PC-9 (cell line): Measurements from ENCODE around the gene KLC3. TPM values are rescaled to one million over a fixed set of nuclear protein-coding genes. Genes with fewer than 3 reads are reported as not detected.

ENCODE experiments used
- BruUV-seq: library from RNA; stranded (reverse); fragments of 400-500 nt; replicated peaks from 2 replicates; lab custom pipeline; 2021; lab: Mats Ljungman, UMichigan
- CTCF ChIA-PET: fragments of 300-600 bp; sonication (Branson Sonifier 250); formaldehyde crosslinking; loops from one replicate; lab custom pipeline; 2022; ENCODE audit warnings: antibody characterized with exemption; lab: Charles Lee
- POLR2A ChIA-PET: fragments of 300-600 bp; sonication (Branson Sonifier 250); formaldehyde crosslinking; loops from one replicate; lab custom pipeline; 2022; ENCODE audit warnings: antibody characterized with exemption; ENCODE audit not compliant: unreplicated experiment; lab: Charles Lee
- DNase-seq, 2 experiments: peaks; one replicate each; pipeline versions ENCODE4 v3.0.0 to v3.0.0-alpha.2; 2015 to 2022; ENCODE audit warnings: mixed read lengths in 1 of 2
- H2AFZ ChIP-seq: fragments of 200-600 bp; sonication (generic); 2 replicates; pipeline ENCODE4 v1.8.1; 2017; ENCODE audit warnings: antibody characterized with exemption
- H3F3A ChIP-seq: fragments of 200-600 bp; sonication (generic); 2 replicates; pipeline ENCODE4 v1.8.1; 2017; ENCODE audit warnings: antibody characterized with exemption, mild to moderate bottlenecking, low read depth; ENCODE audit not compliant: insufficient read depth
- H3K27ac ChIP-seq: fragments of 200-600 bp; sonication (generic); 2 replicates; pipeline ENCODE4 v1.6.1; 2016; ENCODE audit warnings: mixed run types
- H3K27me3 ChIP-seq: fragments of 200-600 bp; sonication (generic); 2 replicates; pipeline ENCODE4 v1.6.1; 2016; ENCODE audit warnings: low read depth, mixed run types; ENCODE audit not compliant: insufficient read depth
- H3K36me3 ChIP-seq: fragments of 200-600 bp; sonication (generic); 2 replicates; pipeline ENCODE4 v1.6.1; 2016; ENCODE audit warnings: low read depth, mixed run types
- H3K4me1 ChIP-seq: fragments of 200-600 bp; sonication (generic); replicated peaks from 2 replicates; pipeline ENCODE4 v1.6.1; 2016; ENCODE audit warnings: mixed run types; ENCODE audit not compliant: insufficient read depth
- H3K4me2 ChIP-seq: fragments of 200-600 bp; sonication (generic); 2 replicates; pipeline ENCODE4 v1.6.1; 2017; ENCODE audit warnings: mixed run types
- H3K4me3 ChIP-seq: fragments of 200-600 bp; sonication (generic); 2 replicates; pipeline ENCODE4 v1.6.1; 2016; ENCODE audit warnings: mixed run types
- H3K79me2 ChIP-seq: fragments of 200-600 bp; sonication (generic); 2 replicates; pipeline ENCODE4 v1.6.1; 2017; ENCODE audit warnings: low read depth, mixed run types
- H3K9me2 ChIP-seq: fragments of 200-600 bp; sonication (generic); 2 replicates; pipeline ENCODE4 v1.8.1; 2017; ENCODE audit warnings: mild to moderate bottlenecking; ENCODE audit not compliant: insufficient read depth
- H3K9me3 ChIP-seq: fragments of 200-600 bp; sonication (generic); 2 replicates; pipeline ENCODE4 v1.8.1; 2016; ENCODE audit warnings: low read depth; ENCODE audit not compliant: insufficient read depth
- H4K20me1 ChIP-seq: fragments of 200-600 bp; sonication (generic); 2 replicates; pipeline ENCODE4 v1.8.1; 2017; ENCODE audit not compliant: insufficient read depth
- CTCF ChIP-seq: fragments of 200-600 bp; sonication (generic); conservative IDR thresholded peaks from 2 replicates; pipeline ENCODE4 v1.6.1; 2017; ENCODE audit warnings: mixed run types, antibody characterized with exemption, mild to moderate bottlenecking, moderate library complexity
- EZH2 ChIP-seq: fragments of 200-600 bp; sonication (generic); IDR thresholded peaks from 2 replicates; pipeline ENCODE4 v1.8.0; 2017; ENCODE audit warnings: antibody characterized with exemption, low read depth
- intact Hi-C: fragments of 100-400 bp; cut with micrococcal nuclease; formaldehyde crosslinking; loops from one replicate; pipeline ENCODE4 v1.10.0; 2022; ENCODE audit not compliant: unreplicated experiment
- total RNA-seq: library from RNA; stranded (reverse); gene quantifications from 2 replicates; pipeline ENCODE4 v1.2.3, GENCODE V29; 2021

Gene KLC3
- total RNA-seq, 1 experiment from 2014 or later = 20.6 TPM

DNA sequence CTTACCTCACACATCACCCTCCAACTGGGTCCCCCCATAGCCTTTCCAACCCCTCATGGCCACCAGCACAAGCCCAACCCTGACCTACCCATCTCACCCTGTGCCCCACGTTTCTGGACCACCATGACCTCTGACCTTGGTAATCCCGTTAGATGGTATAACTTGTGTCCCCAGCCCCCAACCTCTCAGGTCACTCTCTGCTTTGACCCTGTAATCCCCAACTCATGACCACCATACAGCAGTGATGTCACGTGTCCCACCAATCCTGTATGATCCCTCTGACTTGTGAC is 8.5 kb downstream of the KLC3 start:
- POLR2A ChIA-PET = no interaction called here
- H3F3A ChIP-seq = no peaks in the 10 kb centered on the region
- no peak for DNase-seq
- H3K4me2 ChIP-seq = no peak overlapping the region
- H3K36me3 ChIP-seq = no peaks in the 10 kb centered on the region
- no peaks in the 10 kb centered on the region for H3K9me2 ChIP-seq
- CTCF ChIA-PET = no interaction called here
- no peak overlapping the region for H3K27ac ChIP-seq
- TF ChIP-seq EZH2 = no peak
- TF ChIP-seq CTCF = no peak
- H3K27me3 ChIP-seq = no peaks in the 10 kb centered on the region
- no peaks in the 10 kb centered on the region for H4K20me1 ChIP-seq
- H2AFZ ChIP-seq = no peak overlapping the region
- H3K4me1 ChIP-seq = no peaks in the 10 kb centered on the region
- H3K9me3 ChIP-seq = no peaks in the 10 kb centered on the region
- intact Hi-C loops = no loop called here
- no peaks in the 10 kb centered on the region for H3K79me2 ChIP-seq
- no TSS peak for BruUV-seq
- no peak overlapping the region for H3K4me3 ChIP-seq

DNA sequence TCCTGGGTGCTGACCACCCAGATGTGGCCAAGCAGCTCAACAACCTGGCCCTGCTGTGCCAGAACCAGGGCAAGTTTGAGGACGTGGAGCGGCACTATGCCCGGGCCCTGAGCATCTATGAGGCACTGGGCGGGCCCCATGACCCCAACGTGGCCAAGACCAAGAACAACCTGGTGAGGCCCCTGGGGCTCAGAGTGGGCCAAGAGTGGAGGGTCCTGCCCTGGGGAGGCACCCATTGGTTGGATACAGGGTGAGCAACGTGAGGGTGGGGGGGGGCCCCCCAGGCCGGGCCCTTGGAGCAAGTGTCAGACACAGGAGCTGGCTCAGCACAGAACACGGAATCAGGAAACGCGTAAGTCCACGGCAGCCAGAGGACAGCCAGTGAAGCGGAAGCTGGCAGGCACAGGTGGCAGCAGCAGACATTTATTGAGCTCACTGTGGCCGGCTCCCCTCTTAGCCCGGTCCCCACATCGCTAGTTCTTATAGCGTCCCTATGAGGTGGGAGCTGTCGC is 8.9 kb downstream of the KLC3 start:
- intact Hi-C loops = no loop called here
- Histone ChIP-seq H2AFZ (no peak overlapping the region), H3K79me2 (no peaks in the 10 kb centered on the region), H3K27me3 (no peaks in the 10 kb centered on the region), H3K4me1 (no peaks in the 10 kb centered on the region), H3K27ac (no peak overlapping the region), H3K9me3 (no peaks in the 10 kb centered on the region), H3K4me2 (no peak overlapping the region), H3K36me3 (no peaks in the 10 kb centered on the region), H4K20me1 (no peaks in the 10 kb centered on the region), H3F3A (no peaks in the 10 kb centered on the region), H3K4me3 (no peak overlapping the region), H3K9me2 (no peaks in the 10 kb centered on the region)
- no peak for TF ChIP-seq CTCF
- no peak for TF ChIP-seq EZH2
- DNase-seq = no peak
- POLR2A ChIA-PET = no interaction called here
- CTCF ChIA-PET = no interaction called here
- no TSS peak for BruUV-seq

GRCh38 chr19:45350477-45351058 is 10.0 kb downstream of the KLC3 start:
- ChIA-PET CTCF (no interaction called here), POLR2A (no interaction called here)
- H4K20me1 ChIP-seq = no peaks in the 10 kb centered on the region
- no TSS peak for BruUV-seq
- H3F3A ChIP-seq = peaks cover 6% of the 10 kb centered on the region; the same call in 1 of the 2 replicates
- TF ChIP-seq CTCF = no peak
- TF ChIP-seq EZH2 = no peak
- no peaks in the 10 kb centered on the region for H3K4me1 ChIP-seq
- H2AFZ ChIP-seq = no peak overlapping the region
- H3K9me3 ChIP-seq = no peaks in the 10 kb centered on the region
- no peaks in the 10 kb centered on the region for H3K27me3 ChIP-seq
- DNase-seq = no peak
- no peak overlapping the region for H3K4me3 ChIP-seq
- H3K9me2 ChIP-seq = no peaks in the 10 kb centered on the region
- no peaks in the 10 kb centered on the region for H3K79me2 ChIP-seq
- no peak overlapping the region for H3K4me2 ChIP-seq
- intact Hi-C loops = no loop called here
- H3K27ac ChIP-seq = no peak overlapping the region
- no peaks in the 10 kb centered on the region for H3K36me3 ChIP-seq
